ENCODE data around the gene CSNK1A1.
"Not testable (repeated sequence)": the region's sequence is repeated elsewhere in the genome, so short reads cannot be mapped to it uniquely, and the experiment has no call there.

The CSNK1A1 gene

GRCh38 chr5:149447373-149448367, 103.6 kb downstream of the CSNK1A1 start:
- no peak overlapping the region for H3K4me3 ChIP-seq (replicated peaks in 1 of 2; ENCODE audit: low read depth in 2 of 2, low read length in 2 of 2)
- peak in 1 of 2 donors; percentile 64 for DNase-seq (ENCODE audit: low read depth in 2 of 2)
- no peak for TF ChIP-seq CTCF (IDR thresholded peaks at IDR 0.05; ENCODE audit: low read depth, low read length)

- not testable (repeated sequence) for DNase-seq (ENCODE audit: low read depth in 2 of 2); H3K4me3 ChIP-seq (replicated peaks in 1 of 2; ENCODE audit: low read depth in 2 of 2, low read length in 2 of 2)
Measured at GRCh38 chr5:149446794-149447193, 104.4 kb downstream of the CSNK1A1 start.

GRCh38 chr5:149445739-149446369, 105.4 kb downstream of the CSNK1A1 start:
- H3K4me3 ChIP-seq (replicated peaks in 1 of 2; ENCODE audit: low read depth in 2 of 2, low read length in 2 of 2) = no peak overlapping the region
- DNase-seq (ENCODE audit: low read depth in 2 of 2) = peak; percentile 95 to 98
- peak; percentile 11 for TF ChIP-seq CTCF (IDR thresholded peaks at IDR 0.05; ENCODE audit: low read depth, low read length)

GRCh38 chr5:149445343-149445738, 105.9 kb downstream of the CSNK1A1 start:
- TF ChIP-seq CTCF (IDR thresholded peaks at IDR 0.05; ENCODE audit: low read depth, low read length) = no peak
- DNase-seq (ENCODE audit: low read depth in 2 of 2) = no peak
- no peak overlapping the region for H3K4me3 ChIP-seq (replicated peaks in 1 of 2; ENCODE audit: low read depth in 2 of 2, low read length in 2 of 2)

GRCh38 chr5:149444430-149444829, 106.8 kb downstream of the CSNK1A1 start:
- H3K4me3 ChIP-seq (replicated peaks in 1 of 2; ENCODE audit: low read depth in 2 of 2, low read length in 2 of 2); DNase-seq (ENCODE audit: low read depth in 2 of 2): not testable (repeated sequence)

- no peak for TF ChIP-seq CTCF (IDR thresholded peaks at IDR 0.05; ENCODE audit: low read depth, low read length)
- no peak for DNase-seq (ENCODE audit: low read depth in 2 of 2)
- no peak overlapping the region for H3K4me3 ChIP-seq (replicated peaks in 1 of 2; ENCODE audit: low read depth in 2 of 2, low read length in 2 of 2)
Measured at GRCh38 chr5:149443210-149443609, 108.0 kb downstream of the CSNK1A1 start.

- DNase-seq (ENCODE audit: low read depth in 2 of 2) = peak; percentile 80 to 85
- TF ChIP-seq CTCF (IDR thresholded peaks at IDR 0.05; ENCODE audit: low read depth, low read length) = peak; percentile 96
- H3K4me3 ChIP-seq (replicated peaks in 1 of 2; ENCODE audit: low read depth in 2 of 2, low read length in 2 of 2) = no peak overlapping the region
Measured at GRCh38 chr5:149442563-149443182, 108.6 kb downstream of the CSNK1A1 start.
